HG03103 (cell line): ENCODE results near the gene TXNRD2.
"Not testable (repeated sequence)": the region's sequence is repeated elsewhere in the genome, so short reads cannot be mapped to it uniquely, and the experiment has no call there.

ENCODE experiments used
- ATAC-seq: cut with Tn5 transposase; IDR thresholded peaks from one replicate; pipeline ENCODE4 v1.9.1; 2021; ENCODE audit warnings: low read depth; ENCODE audit not compliant: unreplicated experiment

The TXNRD2 gene

GRCh38 chr22:19928207-19928606 is 13.4 kb downstream of the TXNRD2 start:
- no peak for ATAC-seq

GRCh38 chr22:19927696-19928095 is 13.9 kb downstream of the TXNRD2 start:
- no peak for ATAC-seq

- ATAC-seq: not testable (repeated sequence)
These were observed 15.6 kb downstream of the TXNRD2 start for GRCh38 chr22:19926028-19926427.

- no peak for ATAC-seq
These were observed 17.6 kb downstream of the TXNRD2 start for GRCh38 chr22:19923914-19924513.

- no peak for ATAC-seq
These were observed 20.0 kb downstream of the TXNRD2 start for GRCh38 chr22:19921544-19922081.

GRCh38 chr22:19919701-19920363 is 21.8 kb downstream of the TXNRD2 start:
- ATAC-seq: no peak

GRCh38 chr22:19918332-19919106 is 23.1 kb downstream of the TXNRD2 start:
- ATAC-seq: no peak

GRCh38 chr22:19917389-19918138 is 24.1 kb downstream of the TXNRD2 start:
- no peak for ATAC-seq

GRCh38 chr22:19916941-19917340 is 24.7 kb downstream of the TXNRD2 start:
- ATAC-seq: no peak

GRCh38 chr22:19916006-19916405 is 25.6 kb downstream of the TXNRD2 start:
- ATAC-seq: no peak

- ATAC-seq: no peak
These were observed 26.2 kb downstream of the TXNRD2 start for GRCh38 chr22:19915287-19915954.

- ATAC-seq: no peak
These were observed 27.2 kb downstream of the TXNRD2 start for GRCh38 chr22:19914201-19914943.

- no peak for ATAC-seq
These were observed 28.2 kb downstream of the TXNRD2 start for GRCh38 chr22:19913337-19913936.

- no peak for ATAC-seq
These were observed 29.2 kb downstream of the TXNRD2 start for GRCh38 chr22:19912271-19912999.

- ATAC-seq: no peak
These were observed 29.9 kb downstream of the TXNRD2 start for GRCh38 chr22:19911540-19912270.

- no peak for ATAC-seq
These were observed 31.4 kb downstream of the TXNRD2 start for GRCh38 chr22:19910180-19910744.

- ATAC-seq: no peak
These were observed 32.1 kb downstream of the TXNRD2 start for GRCh38 chr22:19909350-19910179.
